IMR-90 (cell line): Measurements from ENCODE around the gene ELOVL5. TPM values are rescaled to one million over a fixed set of nuclear protein-coding genes. Genes with fewer than 3 reads are reported as not detected.

ENCODE experiments used
- ATAC-seq: fragments of 200-7000 bp; cut with Tn5 transposase; 2 replicates; pipeline ENCODE4 v1.9.1; 2020; ENCODE audit warnings: low read depth, mild to moderate bottlenecking, moderate library complexity
- BruUV-seq: library from RNA; stranded (reverse); fragments of 400-500 nt; replicated peaks from 2 replicates; lab custom pipeline; 2021; lab: Mats Ljungman, UMichigan
- CTCF ChIA-PET: fragments of 300-600 bp; formaldehyde crosslinking; extraction: SDS; loops from one replicate; lab custom pipeline; 2021; ENCODE audit warnings: antibody characterized with exemption; lab: Yijun Ruan, JAX
- POLR2A ChIA-PET: fragments of 300-600 bp; sonication (Branson Sonifier 250); formaldehyde crosslinking; loops from one replicate; lab custom pipeline; 2022; ENCODE audit warnings: antibody characterized with exemption; ENCODE audit not compliant: unreplicated experiment; lab: Charles Lee
- DNase-seq: peaks from one replicate; pipeline ENCODE4 v3.0.0; 2013
- H2AFZ ChIP-seq: replicated peaks from 2 replicates; pipeline ENCODE3; 2013; ENCODE audit warnings: low read length, mild to moderate bottlenecking; ENCODE audit not compliant: poor library complexity
- H2AK5ac ChIP-seq: 2 replicates; pipeline ENCODE4 v1.6.1; 2013; ENCODE audit warnings: low read depth, low read length, inconsistent platforms
- H2AK9ac ChIP-seq: replicated peaks from 2 replicates; pipeline ENCODE3; 2013; ENCODE audit warnings: mild to moderate bottlenecking, low read depth, low read length, moderate library complexity; ENCODE audit not compliant: poor library complexity
- H2BK120ac ChIP-seq: 2 replicates; pipeline ENCODE4 v1.6.1; 2013; ENCODE audit warnings: low read depth, low read length, inconsistent platforms
- H2BK15ac ChIP-seq: 3 replicates; pipeline ENCODE4 v1.6.1; 2013; ENCODE audit warnings: low read depth, low read length, inconsistent platforms
- H2BK20ac ChIP-seq: 2 replicates; pipeline ENCODE4 v1.6.1; 2013; ENCODE audit warnings: low read depth, mild to moderate bottlenecking, inconsistent platforms, low read length, moderate library complexity
- H2BK5ac ChIP-seq: 2 replicates; pipeline ENCODE4 v1.6.1; 2013; ENCODE audit warnings: mild to moderate bottlenecking, low read depth, low read length, inconsistent platforms; ENCODE audit not compliant: poor library complexity, severe bottlenecking
- H3K14ac ChIP-seq: replicated peaks from 2 replicates; pipeline ENCODE4 v1.6.1; 2013; ENCODE audit warnings: low read depth, low read length, inconsistent platforms
- H3K18ac ChIP-seq: 2 replicates; pipeline ENCODE4 v1.6.1; 2013; ENCODE audit warnings: low read depth, low read length, control low read depth
- H3K23ac ChIP-seq: 2 replicates; pipeline ENCODE4 v1.6.1; 2013; ENCODE audit warnings: low read depth, low read length, inconsistent platforms
- H3K27ac ChIP-seq: 2 replicates; pipeline ENCODE4 v1.5.1; 2013; ENCODE audit warnings: mild to moderate bottlenecking, control low read depth, low read length; ENCODE audit not compliant: insufficient read depth
- H3K27me3 ChIP-seq: 2 replicates; pipeline ENCODE4 v1.6.1; 2013; ENCODE audit warnings: low read length; ENCODE audit not compliant: control insufficient read depth, insufficient read depth
- H3K36me3 ChIP-seq: 2 replicates; pipeline ENCODE4 v1.6.1; 2013; ENCODE audit warnings: low read length, mixed read lengths; ENCODE audit not compliant: control insufficient read depth, insufficient read depth
- H3K4ac ChIP-seq: 2 replicates; pipeline ENCODE4 v1.6.1; 2013; ENCODE audit warnings: low read depth, low read length, inconsistent platforms
- H3K4me1 ChIP-seq: 2 replicates; pipeline ENCODE4 v1.6.1; 2013; ENCODE audit warnings: low read length, mixed read lengths; ENCODE audit not compliant: control insufficient read depth, insufficient read depth
- H3K4me2 ChIP-seq: 2 replicates; pipeline ENCODE4 v1.6.1; 2013; ENCODE audit warnings: low read depth, mild to moderate bottlenecking, control low read depth, low read length, moderate library complexity
- H3K4me3 ChIP-seq: 2 replicates; pipeline ENCODE4 v1.5.1; 2013; ENCODE audit warnings: low read depth, mild to moderate bottlenecking, control low read depth, low read length, moderate library complexity; ENCODE audit not compliant: insufficient read depth
- H3K56ac ChIP-seq: 2 replicates; pipeline ENCODE4 v1.6.1; 2013; ENCODE audit warnings: low read length, inconsistent platforms; ENCODE audit not compliant: insufficient read depth; ENCODE audit errors: extremely low read depth
- H3K79me1 ChIP-seq, 2 experiments: 2 replicates each; pipeline ENCODE4 v1.6.1; 2013; ENCODE audit warnings: low read length in 2 of 2, inconsistent platforms in 1 of 2, low read depth in 1 of 2
- H3K9ac ChIP-seq: 2 replicates; pipeline ENCODE4 v1.6.1; 2013; ENCODE audit warnings: low read depth, low read length, control low read depth
- H3K9me1 ChIP-seq: 2 replicates; pipeline ENCODE4 v1.6.1; 2013; ENCODE audit warnings: low read length, inconsistent platforms; ENCODE audit not compliant: insufficient read depth
- H3K9me3 ChIP-seq: 2 replicates; pipeline ENCODE4 v1.6.1; 2013; ENCODE audit warnings: low read length; ENCODE audit not compliant: control insufficient read depth, insufficient read depth
- H4K20me1 ChIP-seq: 2 replicates; pipeline ENCODE4 v1.6.1; 2013; ENCODE audit warnings: low read length, inconsistent platforms; ENCODE audit not compliant: insufficient read depth
- H4K5ac ChIP-seq: 2 replicates; pipeline ENCODE4 v1.6.1; 2013; ENCODE audit warnings: mild to moderate bottlenecking, low read depth, low read length, control low read depth
- H4K8ac ChIP-seq, 2 experiments: 2 replicates each; pipeline ENCODE4 v1.6.1; 2013; ENCODE audit warnings: low read depth in 2 of 2, low read length in 2 of 2, control low read depth in 1 of 2, inconsistent platforms in 1 of 2
- H4K91ac ChIP-seq: 2 replicates; pipeline ENCODE4 v1.6.1; 2013; ENCODE audit warnings: low read depth, low read length, inconsistent platforms; ENCODE audit not compliant: insufficient read depth
- NFE2L2 ChIP-seq: fragments of 150-350 bp; IDR thresholded peaks from 2 replicates; pipeline ENCODE4 v1.6.1; 2016; ENCODE audit warnings: low read depth, mild to moderate bottlenecking, low read length
- RFX5 ChIP-seq: IDR thresholded peaks from 2 replicates; pipeline ENCODE4 v1.8.0; 2012; ENCODE audit warnings: low read depth, mild to moderate bottlenecking, low read length, moderate library complexity
- WGBS, 2 experiments: methylation state at CpG; one replicate each; pipeline versions ENCODE4 v1.1.5 to v1.1.7; 2013; ENCODE audit warnings: missing lambda C conversion rate in 2 of 2; ENCODE audit not compliant: insufficient read length in 1 of 2; ENCODE audit errors: extremely low coverage in 2 of 2; 5-methylcytosine and 5-hydroxymethylcytosine counted together
- dilution Hi-C: fragments of 300-500 bp; cut with HindIII; formaldehyde crosslinking; loops from one replicate; pipeline ENCODE4 v1.14.3; 2018; ENCODE audit warnings: low sequenced_read_pairs; ENCODE audit not compliant: unreplicated experiment
- in situ Hi-C: fragments of 300-500 bp; cut with MboI; formaldehyde crosslinking; loops from 3 replicates; pipeline ENCODE4 v1.14.3; 2019; ENCODE audit warnings: low sequenced_read_pairs, inconsistent platforms, mixed read lengths
- intact Hi-C: fragments of 100-400 bp; cut with micrococcal nuclease; formaldehyde crosslinking; loops from 2 replicates; pipeline ENCODE4 v1.10.0; 2022
- polyA plus RNA-seq, 3 experiments: library from polyadenylated mRNA; depleted of rRNA; stranded (reverse); fragments of >200 nt; gene quantifications; 2 replicates each; pipeline ENCODE4 v1.2.3, GENCODE V29; 2012; ENCODE audit warnings: low replicate concordance in 1 of 3
- total RNA-seq: library from RNA; depleted of rRNA; stranded (reverse); fragments of >200 nt; gene quantifications from 2 replicates; pipeline ENCODE4 v1.2.3, GENCODE V29; 2012

The ELOVL5 gene
- total and polyA plus RNA-seq, 2 of the 4 experiments (the other 2 are of a cell fraction): 32.1 to 42.3 TPM

DNA sequence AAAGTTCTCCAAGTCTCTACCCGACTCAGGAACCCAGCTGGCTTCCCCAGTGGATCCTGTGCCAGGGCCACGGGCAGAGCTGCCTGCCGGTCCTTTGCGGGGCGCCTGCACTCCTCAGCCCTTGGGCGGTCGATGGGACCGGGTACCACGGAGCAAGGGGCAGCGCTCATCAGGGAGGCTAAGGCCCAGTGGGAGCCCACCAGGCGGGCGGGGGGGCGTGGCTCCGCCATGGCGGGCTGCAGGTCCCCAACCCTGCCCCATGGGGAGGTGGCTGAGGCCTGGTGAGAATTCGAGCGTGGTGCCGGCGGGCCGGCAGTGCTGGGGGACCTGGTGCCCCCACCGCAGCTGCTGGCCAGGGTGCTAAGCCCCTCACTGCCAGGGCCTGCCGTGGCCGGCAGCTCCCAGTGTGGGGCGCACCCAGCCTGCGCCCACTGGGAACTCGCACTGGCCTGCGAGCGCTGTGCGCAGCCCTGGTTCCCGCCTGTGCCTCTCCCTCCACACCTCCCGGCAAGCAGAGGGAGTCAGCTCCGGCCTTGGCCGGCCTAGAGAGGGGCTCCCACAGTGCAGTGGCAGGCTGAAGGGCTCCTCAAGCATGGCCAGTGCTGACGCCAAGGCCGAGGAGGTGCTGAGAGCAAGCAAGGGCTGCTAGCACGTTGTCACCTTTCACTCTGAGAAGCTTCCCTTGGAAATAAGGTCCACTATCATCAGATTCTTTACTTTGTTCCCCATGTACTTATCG, 14.8 kb upstream of the ELOVL5 start:
- peaks cover 3% of the 10 kb centered on the region for H3K9me1 ChIP-seq

More for the DNA sequence above, 14.8 kb upstream of the ELOVL5 start:
- BruUV-seq: no TSS peak
- no peak overlapping the region for H3K9ac ChIP-seq
- peaks cover 13% of the 10 kb centered on the region for H3K4me1 ChIP-seq
- H3K27ac ChIP-seq: no peak overlapping the region
- no peak overlapping the region for H3K14ac ChIP-seq
- no peak overlapping the region for H2BK20ac ChIP-seq
- no peak overlapping the region for H4K91ac ChIP-seq
- ATAC-seq: no peak
- in situ Hi-C loops (no loop called here), dilution Hi-C loops (no loop called here), intact Hi-C loops (no loop called here)
- no peak overlapping the region for H3K4ac ChIP-seq
- no peak overlapping the region for H4K5ac ChIP-seq
- H3K56ac ChIP-seq: no peak overlapping the region
- POLR2A ChIA-PET: interaction anchor here (0.7 kb wide), 1 partner anchor 73 kb away, joined by 3 read pairs; no protein-coding TSS in a partner anchor
- TF ChIP-seq NFE2L2 (no peak), RFX5 (no peak)
- no peak overlapping the region for H2AFZ ChIP-seq
- H2AK5ac ChIP-seq: no peak overlapping the region
- H3K9me3 ChIP-seq: no peaks in the 10 kb centered on the region
- peaks cover under 1% of the 10 kb centered on the region; the same call in 1 of the 2 replicates for H3K27me3 ChIP-seq
- CTCF ChIA-PET: no interaction called here
- 0 out of 4 replicates have a peak, but pooled peaks cover 0 to 3% of the 10 kb centered on the region in 2 experiments for H3K79me1 ChIP-seq
- H3K23ac ChIP-seq: no peak overlapping the region
- no peak overlapping the region for H3K4me2 ChIP-seq
- H4K20me1 ChIP-seq: no peaks in the 10 kb centered on the region
- no peak overlapping the region for H2BK120ac ChIP-seq
- no peak overlapping the region for H4K8ac ChIP-seq
- DNase-seq: no peak
- H3K18ac ChIP-seq: no peak overlapping the region
- no peak overlapping the region for H2BK15ac ChIP-seq
- no peak overlapping the region for H2BK5ac ChIP-seq
- H3K4me3 ChIP-seq: no peak overlapping the region
- no peak overlapping the region for H2AK9ac ChIP-seq
- H3K36me3 ChIP-seq: no peaks in the 10 kb centered on the region
- 91% methylated on average over 14 of the region's 37 CpGs; no CpG with 5 or more reads in 1 of the 2 experiments for WGBS, 2 experiments
